HepG2 (cell line): Measurements from ENCODE around the gene A3GALT2.

Experiments used
- MEIS1 ChIP-seq: sonication (generic); formaldehyde crosslinking; IDR thresholded peaks from 2 replicates; pipeline ENCODE4 v1.9.0; 2021; ENCODE audit warnings: mild to moderate bottlenecking, missing genetic modification reagents, moderate library complexity, borderline replicate concordance
- MTA3 ChIP-seq: sonication (generic); formaldehyde crosslinking; IDR thresholded peaks from 2 replicates; pipeline ENCODE4 v1.4.0; 2020; ENCODE audit warnings: missing genetic modification reagents
- POLR2AphosphoS2 ChIP-seq: IDR thresholded peaks from 2 replicates; pipeline ENCODE4 v1.6.1; 2011; ENCODE audit warnings: low read depth, low read length, improper control_type of control experiment
- TBX3 ChIP-seq: fragments of 450-650 bp; IDR thresholded peaks from 2 replicates; pipeline ENCODE4 v1.6.1; 2017; ENCODE audit warnings: antibody characterized with exemption, mild to moderate bottlenecking, inconsistent platforms, borderline replicate concordance
- TF ChIP-seq, protein P1 (sequence below): sonication (generic); formaldehyde crosslinking; IDR thresholded peaks from 2 replicates; pipeline ENCODE4 v1.4.0; 2020; ENCODE audit warnings: missing genetic modification reagents
- TF ChIP-seq, protein P2 (sequence below): sonication (generic); formaldehyde crosslinking; IDR thresholded peaks from 2 replicates; pipeline ENCODE4 v1.9.0; 2022; ENCODE audit warnings: low read depth, missing genetic modification reagents

DNA sequence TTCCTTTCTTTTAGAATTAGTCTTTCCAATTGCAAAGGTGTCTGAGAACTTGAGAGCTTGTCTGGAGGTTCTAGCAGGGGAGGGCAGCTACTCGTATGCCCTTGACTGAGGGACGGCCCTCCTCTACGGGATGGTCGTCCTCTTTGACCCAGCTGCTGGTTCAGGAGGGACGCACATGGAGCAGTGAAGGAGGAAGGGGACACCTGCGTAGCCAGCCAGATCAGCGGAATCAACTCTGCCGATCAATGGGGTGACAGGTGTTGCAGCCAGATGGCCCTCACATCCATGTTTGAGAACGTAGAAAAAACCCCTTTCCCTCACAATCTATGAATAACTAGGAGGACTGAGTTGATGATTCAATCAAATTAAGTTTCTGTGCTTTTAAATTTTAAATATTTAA lies 15.7 kb upstream of the A3GALT2 start:
- TF ChIP-seq MTA3, result no peak
- TF ChIP-seq, protein P1, sequence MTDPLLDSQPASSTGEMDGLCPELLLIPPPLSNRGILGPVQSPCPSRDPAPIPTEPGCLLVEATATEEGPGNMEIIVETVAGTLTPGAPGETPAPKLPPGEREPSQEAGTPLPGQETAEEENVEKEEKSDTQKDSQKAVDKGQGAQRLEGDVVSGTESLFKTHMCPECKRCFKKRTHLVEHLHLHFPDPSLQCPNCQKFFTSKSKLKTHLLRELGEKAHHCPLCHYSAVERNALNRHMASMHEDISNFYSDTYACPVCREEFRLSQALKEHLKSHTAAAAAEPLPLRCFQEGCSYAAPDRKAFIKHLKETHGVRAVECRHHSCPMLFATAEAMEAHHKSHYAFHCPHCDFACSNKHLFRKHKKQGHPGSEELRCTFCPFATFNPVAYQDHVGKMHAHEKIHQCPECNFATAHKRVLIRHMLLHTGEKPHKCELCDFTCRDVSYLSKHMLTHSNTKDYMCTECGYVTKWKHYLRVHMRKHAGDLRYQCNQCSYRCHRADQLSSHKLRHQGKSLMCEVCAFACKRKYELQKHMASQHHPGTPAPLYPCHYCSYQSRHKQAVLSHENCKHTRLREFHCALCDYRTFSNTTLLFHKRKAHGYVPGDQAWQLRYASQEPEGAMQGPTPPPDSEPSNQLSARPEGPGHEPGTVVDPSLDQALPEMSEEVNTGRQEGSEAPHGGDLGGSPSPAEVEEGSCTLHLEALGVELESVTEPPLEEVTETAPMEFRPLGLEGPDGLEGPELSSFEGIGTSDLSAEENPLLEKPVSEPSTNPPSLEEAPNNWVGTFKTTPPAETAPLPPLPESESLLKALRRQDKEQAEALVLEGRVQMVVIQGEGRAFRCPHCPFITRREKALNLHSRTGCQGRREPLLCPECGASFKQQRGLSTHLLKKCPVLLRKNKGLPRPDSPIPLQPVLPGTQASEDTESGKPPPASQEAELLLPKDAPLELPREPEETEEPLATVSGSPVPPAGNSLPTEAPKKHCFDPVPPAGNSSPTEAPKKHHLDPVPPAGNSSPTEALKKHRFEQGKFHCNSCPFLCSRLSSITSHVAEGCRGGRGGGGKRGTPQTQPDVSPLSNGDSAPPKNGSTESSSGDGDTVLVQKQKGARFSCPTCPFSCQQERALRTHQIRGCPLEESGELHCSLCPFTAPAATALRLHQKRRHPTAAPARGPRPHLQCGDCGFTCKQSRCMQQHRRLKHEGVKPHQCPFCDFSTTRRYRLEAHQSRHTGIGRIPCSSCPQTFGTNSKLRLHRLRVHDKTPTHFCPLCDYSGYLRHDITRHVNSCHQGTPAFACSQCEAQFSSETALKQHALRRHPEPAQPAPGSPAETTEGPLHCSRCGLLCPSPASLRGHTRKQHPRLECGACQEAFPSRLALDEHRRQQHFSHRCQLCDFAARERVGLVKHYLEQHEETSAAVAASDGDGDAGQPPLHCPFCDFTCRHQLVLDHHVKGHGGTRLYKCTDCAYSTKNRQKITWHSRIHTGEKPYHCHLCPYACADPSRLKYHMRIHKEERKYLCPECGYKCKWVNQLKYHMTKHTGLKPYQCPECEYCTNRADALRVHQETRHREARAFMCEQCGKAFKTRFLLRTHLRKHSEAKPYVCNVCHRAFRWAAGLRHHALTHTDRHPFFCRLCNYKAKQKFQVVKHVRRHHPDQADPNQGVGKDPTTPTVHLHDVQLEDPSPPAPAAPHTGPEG (CRISPR knock-in tag), result no peak
- no peak for TF ChIP-seq POLR2AphosphoS2
- TF ChIP-seq, protein P2, sequence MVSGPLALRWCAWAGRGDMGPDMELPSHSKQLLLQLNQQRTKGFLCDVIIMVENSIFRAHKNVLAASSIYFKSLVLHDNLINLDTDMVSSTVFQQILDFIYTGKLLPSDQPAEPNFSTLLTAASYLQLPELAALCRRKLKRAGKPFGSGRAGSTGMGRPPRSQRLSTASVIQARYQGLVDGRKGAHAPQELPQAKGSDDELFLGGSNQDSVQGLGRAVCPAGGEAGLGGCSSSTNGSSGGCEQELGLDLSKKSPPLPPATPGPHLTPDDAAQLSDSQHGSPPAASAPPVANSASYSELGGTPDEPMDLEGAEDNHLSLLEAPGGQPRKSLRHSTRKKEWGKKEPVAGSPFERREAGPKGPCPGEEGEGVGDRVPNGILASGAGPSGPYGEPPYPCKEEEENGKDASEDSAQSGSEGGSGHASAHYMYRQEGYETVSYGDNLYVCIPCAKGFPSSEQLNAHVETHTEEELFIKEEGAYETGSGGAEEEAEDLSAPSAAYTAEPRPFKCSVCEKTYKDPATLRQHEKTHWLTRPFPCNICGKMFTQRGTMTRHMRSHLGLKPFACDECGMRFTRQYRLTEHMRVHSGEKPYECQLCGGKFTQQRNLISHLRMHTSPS (CRISPR knock-in tag), result no peak
- TF ChIP-seq TBX3, result no peak
- no peak for TF ChIP-seq MEIS1 (CRISPR knock-in tag)
